CD4-positive, alpha-beta T cell (primary cell): ENCODE results near the gene CHL1. TPM values are rescaled to one million over a fixed set of nuclear protein-coding genes. Genes with fewer than 3 reads are reported as not detected.

Experiments used
- ATAC-seq: fragments of 200-7000 bp; cut with Tn5 transposase; one replicate; pipeline ENCODE4 v1.10.0; 2022; ENCODE audit warnings: mild to moderate bottlenecking; ENCODE audit not compliant: poor library complexity
- CTCF ChIA-PET: fragments of 350-600 bp; sonication (Branson Sonifier 250); formaldehyde crosslinking; loops from one replicate; lab custom pipeline; 2021; ENCODE audit warnings: antibody characterized with exemption, inconsistent platforms; lab: Charles Lee
- POLR2A ChIA-PET: fragments of 350-600 bp; sonication (Branson Sonifier 250); formaldehyde crosslinking; loops from one replicate; lab custom pipeline; 2021; ENCODE audit warnings: antibody characterized with exemption, inconsistent platforms; lab: Charles Lee
- DNase-seq, 14 experiments: peaks; one replicate each; pipeline ENCODE4 v3.0.0-alpha.2; 2013 to 2020; ENCODE audit warnings: mixed read lengths in 2 of 14
- H3K27ac ChIP-seq, 2 donors: one replicate each; pipeline versions ENCODE4 v1.5.1 to v1.7.0; 2013; ENCODE audit warnings: low read length in 2 of 2, low read depth in 1 of 2, mild to moderate bottlenecking in 1 of 2
- H3K27me3 ChIP-seq, 2 experiments: 1 replicate in 1 of 2; 2 replicates in 1 of 2; pipeline versions ENCODE4 v1.6.1 to v1.7.0; 2013; ENCODE audit warnings: low read length in 2 of 2, control low read depth in 1 of 2, mild to moderate bottlenecking in 1 of 2, moderate library complexity in 1 of 2; ENCODE audit not compliant: insufficient read depth in 2 of 2, control insufficient read depth in 1 of 2
- H3K36me3 ChIP-seq: one replicate; pipeline ENCODE4 v1.6.1; 2013; ENCODE audit warnings: low read length, control low read depth; ENCODE audit not compliant: insufficient read depth
- H3K4me1 ChIP-seq: one replicate; pipeline ENCODE4 v1.6.1; 2013; ENCODE audit warnings: low read length, control low read depth; ENCODE audit not compliant: insufficient read depth
- H3K4me3 ChIP-seq: one replicate; pipeline ENCODE4 v1.5.1; 2013; ENCODE audit warnings: mild to moderate bottlenecking, low read length, moderate library complexity
- H3K9me3 ChIP-seq, 2 experiments: 1 replicate in 1 of 2; 2 replicates in 1 of 2; pipeline versions ENCODE4 v1.6.1 to v1.7.0; 2013; ENCODE audit warnings: low read length in 2 of 2, mild to moderate bottlenecking in 2 of 2, control low read depth in 1 of 2, moderate library complexity in 1 of 2; ENCODE audit not compliant: control insufficient read depth in 1 of 2, insufficient read depth in 1 of 2
- H3K27ac Mint-ChIP-seq: one replicate; pipeline ENCODE4 v1.8.0; 2020; ENCODE audit warnings: mixed read lengths
- H3K27me3 Mint-ChIP-seq: one replicate; pipeline ENCODE4 v1.8.0; 2021; ENCODE audit warnings: mixed read lengths
- H3K36me3 Mint-ChIP-seq: one replicate; pipeline ENCODE4 v1.8.0; 2021; ENCODE audit warnings: low read depth, mixed read lengths
- H3K4me1 Mint-ChIP-seq: one replicate; pipeline ENCODE4 v1.8.0; 2021; ENCODE audit warnings: low read depth, mixed read lengths
- H3K4me3 Mint-ChIP-seq: one replicate; pipeline ENCODE4 v1.8.0; 2020; ENCODE audit warnings: mild to moderate bottlenecking, mixed read lengths
- H3K9me3 Mint-ChIP-seq: one replicate; pipeline ENCODE4 v1.8.0; 2020; ENCODE audit warnings: mixed read lengths
- CTCF ChIP-seq: fragments of 200-600 bp; IDR thresholded peaks from one replicate; pipeline ENCODE4 v1.8.0; 2022; ENCODE audit warnings: antibody characterized with exemption, mild to moderate bottlenecking
- intact Hi-C, 2 experiments: fragments of 100-400 bp; cut with DNase I in 1 of 2; cut with micrococcal nuclease in 1 of 2; formaldehyde crosslinking; loops; one replicate each; pipeline versions ENCODE4 v1.15.1 to v1.9.0; 2023 to 2025; cut with DNase I, micrococcal nuclease
- total RNA-seq, 174 experiments: library from RNA in 2 of 174; stranded (reverse) in 2 of 174; gene quantifications; one replicate each; pipeline ENCODE4 v1.2.3 and lab custom pipeline; 2021 to 2026

Gene CHL1
- total RNA-seq, 2 experiments from 2014 or later: not detected

- H3K4me3 Mint-ChIP-seq: no peak overlapping the region
- POLR2A ChIA-PET: no interaction called here
- CTCF ChIA-PET: no interaction called here
- H3K27ac ChIP-seq: no peak overlapping the region
- H3K27me3 Mint-ChIP-seq: no peaks in the 10 kb centered on the region
- no peaks in the 10 kb centered on the region for H3K4me1 ChIP-seq
- no peaks in the 10 kb centered on the region for H3K36me3 ChIP-seq
- peaks cover 3% of the 10 kb centered on the region for H3K9me3 Mint-ChIP-seq
- no peak for DNase-seq
- TF ChIP-seq CTCF: no peak
- H3K9me3 ChIP-seq: peaks cover 0 to 3% of the 10 kb centered on the region in 2 experiments
- H3K27me3 ChIP-seq: no peaks in the 10 kb centered on the region
- no peak overlapping the region for H3K4me3 ChIP-seq
- H3K36me3 Mint-ChIP-seq: no peaks in the 10 kb centered on the region
- H3K27ac Mint-ChIP-seq: no peak overlapping the region
- no peak for ATAC-seq
- intact Hi-C loops: no loop called here
- no peaks in the 10 kb centered on the region for H3K4me1 Mint-ChIP-seq
Observed at GRCh38 chr3:396293-396692, 199.7 kb downstream of the CHL1 start.

GRCh38 chr3:399647-400046, 203.1 kb downstream of the CHL1 start:
- no peaks in the 10 kb centered on the region for H3K36me3 ChIP-seq
- ATAC-seq (no peak), DNase-seq (no peak)
- H3K4me1 ChIP-seq: no peaks in the 10 kb centered on the region
- Mint-ChIP-seq H3K27ac (no peak overlapping the region), H3K4me3 (no peak overlapping the region), H3K4me1 (no peaks in the 10 kb centered on the region), H3K27me3 (no peaks in the 10 kb centered on the region), H3K36me3 (no peaks in the 10 kb centered on the region), H3K9me3 (peaks cover 3% of the 10 kb centered on the region)
- H3K27ac ChIP-seq: no peak overlapping the region
- no peak overlapping the region for H3K4me3 ChIP-seq
- H3K9me3 ChIP-seq: no peaks in the 10 kb centered on the region
- POLR2A ChIA-PET: no interaction called here
- no peaks in the 10 kb centered on the region for H3K27me3 ChIP-seq
- CTCF ChIA-PET: no interaction called here
- intact Hi-C loops: no loop called here
- TF ChIP-seq CTCF: no peak

- intact Hi-C loops: no loop called here
- Mint-ChIP-seq H3K4me3 (no peak overlapping the region), H3K27ac (no peak overlapping the region), H3K9me3 (no peaks in the 10 kb centered on the region), H3K4me1 (no peaks in the 10 kb centered on the region), H3K27me3 (no peaks in the 10 kb centered on the region), H3K36me3 (no peaks in the 10 kb centered on the region)
- CTCF ChIA-PET: no interaction called here
- ATAC-seq: no peak
- no peak for DNase-seq
- no peaks in the 10 kb centered on the region for H3K36me3 ChIP-seq
- H3K27me3 ChIP-seq: no peaks in the 10 kb centered on the region
- POLR2A ChIA-PET: no interaction called here
- TF ChIP-seq CTCF: no peak
- H3K9me3 ChIP-seq: peaks cover 0 to 6% of the 10 kb centered on the region in 2 experiments
- H3K27ac ChIP-seq: no peak overlapping the region
- H3K4me3 ChIP-seq: no peak overlapping the region
- H3K4me1 ChIP-seq: no peaks in the 10 kb centered on the region
Observed at GRCh38 chr3:403826-404225, 207.3 kb downstream of the CHL1 start.
